ENCODE results near the gene SPDEF.

SPDEF gene

DNA sequence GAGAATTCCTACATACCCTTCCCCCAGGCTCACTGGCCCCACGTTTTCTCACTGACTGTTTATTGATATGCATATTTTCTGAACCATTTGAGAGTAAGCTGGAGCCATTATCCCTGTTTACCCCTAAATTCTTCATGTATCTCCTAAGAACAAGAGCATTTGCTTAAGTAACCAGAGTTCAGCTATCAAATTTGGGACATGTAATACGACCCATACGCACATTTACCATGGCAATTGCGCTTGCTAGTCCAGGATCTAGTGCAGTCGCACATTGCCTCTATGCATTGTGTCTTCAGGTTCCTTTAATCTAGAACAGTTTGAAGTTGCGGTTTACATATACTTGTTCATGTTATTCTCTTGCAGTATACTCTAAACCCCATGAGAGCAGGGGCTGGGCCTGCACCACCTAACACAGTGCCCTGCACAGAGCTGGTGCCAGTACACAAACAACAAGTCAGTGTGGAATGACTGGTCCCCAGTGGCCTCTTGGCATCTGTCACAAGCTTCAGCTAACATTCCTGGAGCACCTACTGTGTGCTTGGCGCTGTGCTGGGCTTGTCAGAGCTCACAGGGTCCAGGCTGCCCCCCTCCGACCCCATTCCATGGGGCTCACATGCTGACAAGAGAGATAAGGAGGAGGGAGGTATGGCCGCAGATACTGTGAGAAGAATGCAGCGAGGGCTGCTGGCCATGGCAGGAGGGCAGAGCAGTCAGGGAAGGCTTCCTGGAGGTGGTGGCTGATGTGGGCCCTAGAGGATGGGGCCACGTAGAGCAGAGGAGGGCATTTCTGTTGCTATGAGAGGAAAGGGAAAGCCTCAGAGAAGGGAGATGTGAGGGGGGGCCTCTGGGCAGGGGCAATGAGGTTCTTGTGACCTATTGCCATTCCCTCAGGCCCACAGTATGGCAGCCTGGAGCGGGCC is 28.1 kb downstream of the SPDEF start:
- no peak for DNase-seq (ENCODE audit: low spot score)

DNA sequence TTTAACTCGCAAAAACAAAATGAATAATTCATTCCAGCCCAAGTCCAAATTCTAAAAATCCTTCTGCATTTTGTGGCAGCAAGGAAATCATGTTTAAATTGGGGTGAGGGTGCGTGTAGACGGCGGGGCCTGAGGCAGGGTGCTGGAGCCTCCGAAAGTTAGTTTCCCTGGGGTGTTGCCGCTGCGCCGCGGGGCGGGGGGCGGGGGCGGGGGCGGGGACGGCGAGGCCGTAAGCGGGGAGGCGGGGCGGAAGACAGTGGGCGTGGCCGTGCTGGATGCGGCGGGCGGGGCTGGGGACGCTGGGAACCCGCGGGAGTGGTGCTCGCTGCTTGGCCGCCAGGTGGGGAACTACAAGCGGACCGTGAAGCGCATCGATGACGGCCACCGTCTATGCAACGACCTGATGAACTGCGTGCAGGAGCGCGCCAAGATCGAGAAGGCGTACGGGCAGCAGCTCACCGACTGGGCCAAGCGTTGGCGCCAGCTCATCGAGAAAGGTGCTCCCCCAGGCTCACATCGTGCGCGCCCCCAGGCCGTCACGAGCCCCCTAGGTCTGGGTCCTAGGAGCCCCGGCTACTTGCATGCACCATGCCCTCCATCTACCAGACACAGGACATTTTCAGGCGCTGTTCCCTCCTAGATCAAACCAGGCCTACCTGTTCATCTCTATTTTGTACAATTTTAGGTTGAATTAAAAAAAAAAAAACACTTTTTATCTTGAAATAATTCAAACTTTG is 29.0 kb downstream of the SPDEF start:
- peak; percentile 96 for DNase-seq (ENCODE audit: low spot score)

DNA sequence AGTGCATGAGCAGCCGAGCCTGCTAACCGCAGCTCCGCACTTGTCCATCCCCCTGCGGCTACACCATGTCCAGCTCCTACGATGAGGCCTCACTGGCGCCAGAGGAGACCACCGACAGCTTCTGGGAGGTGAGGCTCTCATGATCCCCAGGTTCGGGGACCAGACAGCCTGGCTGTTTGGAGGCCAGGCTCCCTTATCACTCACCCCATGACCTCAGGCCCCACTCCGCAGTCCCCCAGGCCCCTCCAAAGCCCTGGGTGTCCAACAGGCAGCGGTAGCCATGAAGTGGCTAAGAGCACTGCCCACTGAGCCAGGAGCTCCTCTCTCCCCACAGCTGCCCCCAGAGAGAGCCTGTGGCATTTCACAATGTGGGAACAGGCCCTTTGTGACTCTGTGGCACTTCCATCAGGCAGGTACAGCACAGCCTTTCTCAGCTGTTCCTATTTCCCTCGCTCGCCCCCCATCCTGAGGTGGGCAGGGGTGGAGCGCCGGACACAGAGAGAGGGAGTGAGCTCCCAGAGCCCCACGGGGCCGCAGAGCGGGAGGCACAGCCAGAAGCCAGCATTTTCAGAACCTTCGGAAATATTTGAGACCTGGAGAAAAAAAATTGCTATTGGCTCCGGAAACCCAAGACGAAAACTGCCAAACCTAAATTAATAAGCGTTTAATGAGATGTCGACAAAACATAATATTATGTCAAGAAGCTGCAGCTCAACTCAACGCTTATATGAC is 29.7 kb downstream of the SPDEF start:
- DNase-seq (ENCODE audit: low spot score), result no peak

DNA sequence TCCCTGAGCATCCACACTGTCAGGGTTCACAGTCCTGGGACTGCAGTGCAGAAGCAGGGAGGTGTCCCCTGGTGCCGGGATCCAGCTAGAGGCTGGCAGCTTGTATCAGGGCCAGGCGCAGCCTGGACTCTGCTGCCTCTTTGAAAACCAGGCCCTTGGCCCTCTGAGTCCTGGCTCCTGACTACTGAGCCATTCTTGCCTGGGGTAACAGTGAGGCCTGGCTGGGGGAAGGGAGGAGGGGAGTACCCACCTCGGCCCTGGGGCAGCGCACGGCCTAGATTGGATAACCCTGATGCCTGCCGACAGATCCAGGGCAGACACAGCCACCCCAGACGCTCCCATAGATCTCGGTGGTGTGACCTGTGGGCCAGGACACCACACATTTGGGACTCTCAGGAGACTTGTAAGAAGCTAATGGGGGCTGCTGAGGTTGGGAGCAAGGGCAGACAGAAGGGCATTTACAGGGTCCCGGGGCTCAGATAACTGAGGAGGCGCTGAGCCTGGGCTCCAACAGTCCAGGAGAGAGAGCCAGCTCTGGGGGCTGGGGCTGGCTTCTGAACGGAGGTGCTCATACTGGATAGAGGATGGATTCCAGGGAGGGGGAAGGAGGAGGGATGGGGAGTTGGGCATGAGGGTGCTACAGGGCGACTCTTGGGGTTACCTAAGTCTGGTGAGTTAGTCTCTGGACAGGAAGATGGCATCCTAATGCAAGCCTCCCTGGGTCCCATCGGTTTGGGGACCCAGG is 30.5 kb downstream of the SPDEF start:
- no peak for DNase-seq (ENCODE audit: low spot score)

DNA sequence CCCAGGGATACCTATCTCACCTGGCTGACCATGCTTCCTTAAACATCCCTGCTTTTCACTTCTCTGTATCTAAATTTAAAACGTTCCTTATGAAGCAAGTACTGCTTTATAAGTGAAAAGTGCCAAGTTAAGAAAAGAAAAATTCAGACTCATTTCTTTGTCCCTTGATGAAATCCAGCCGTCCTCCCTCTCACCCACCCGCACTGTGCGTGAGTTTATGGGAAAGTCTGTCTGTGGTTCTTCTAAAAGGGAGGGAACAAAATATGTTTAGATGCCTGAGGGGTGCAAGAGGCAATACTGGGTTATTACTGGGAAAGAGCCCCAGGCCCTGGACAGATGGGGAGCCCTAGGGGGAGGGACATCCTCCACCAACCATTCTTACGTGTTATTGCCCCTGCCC is 31.2 kb downstream of the SPDEF start:
- no peak for DNase-seq (ENCODE audit: low spot score)

DNA sequence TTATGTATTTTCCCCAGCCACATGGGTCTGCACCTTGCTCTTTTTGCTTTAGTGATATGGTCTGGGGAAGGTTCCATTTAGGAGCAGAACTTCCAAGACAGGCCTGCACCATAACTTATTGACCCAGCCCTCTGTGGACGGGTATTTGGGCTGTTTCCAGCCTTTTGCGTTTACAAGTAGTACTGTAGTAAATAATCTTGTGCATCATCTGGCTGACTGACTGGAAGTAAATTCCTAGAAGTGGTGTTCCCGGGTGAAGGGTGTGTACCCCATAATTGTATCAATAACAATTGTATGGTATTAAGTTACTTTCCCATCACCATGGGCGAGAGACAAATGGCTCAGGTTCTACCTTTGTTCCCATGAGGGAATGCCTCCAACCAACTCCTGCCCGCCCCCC is 31.6 kb downstream of the SPDEF start:
- DNase-seq (ENCODE audit: low spot score), result no peak

DNA sequence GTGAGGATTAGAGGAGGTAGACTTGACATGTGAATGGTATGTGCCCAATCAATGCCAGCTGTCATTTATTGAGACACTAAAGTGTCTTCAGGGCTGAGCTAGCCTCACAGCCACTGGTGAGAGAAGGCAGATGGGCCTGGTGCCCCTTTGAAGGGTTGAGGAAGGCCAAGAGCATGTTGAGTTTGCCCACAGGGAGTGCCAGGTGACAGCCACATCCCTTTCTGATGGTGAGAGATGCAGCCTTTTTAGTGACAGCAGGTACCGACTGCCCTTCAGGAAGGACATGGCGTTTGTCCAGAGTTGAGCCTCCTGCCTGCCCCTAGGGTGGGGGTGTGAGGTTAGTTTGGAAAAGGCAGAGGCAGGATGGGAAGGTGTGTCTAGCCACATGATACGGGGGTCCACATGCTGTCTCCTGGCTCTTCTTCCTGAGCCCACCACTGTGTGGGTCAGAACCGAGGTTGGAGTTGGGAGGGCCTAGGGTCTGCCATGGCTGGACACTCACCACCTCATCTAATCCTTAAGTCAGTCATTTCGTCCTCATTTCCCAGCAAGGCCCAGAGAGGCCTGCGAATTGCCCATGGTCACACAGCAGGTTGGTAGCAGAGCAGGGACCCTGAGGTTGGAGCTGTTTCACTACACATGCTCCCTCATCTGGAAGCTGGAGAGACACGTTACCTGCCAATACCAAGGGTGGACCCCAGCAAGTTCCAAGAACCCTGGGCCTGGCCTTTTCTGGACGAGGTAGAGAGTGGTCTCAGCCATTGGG is 32.5 kb downstream of the SPDEF start:
- no peak for DNase-seq (ENCODE audit: low spot score)

DNA sequence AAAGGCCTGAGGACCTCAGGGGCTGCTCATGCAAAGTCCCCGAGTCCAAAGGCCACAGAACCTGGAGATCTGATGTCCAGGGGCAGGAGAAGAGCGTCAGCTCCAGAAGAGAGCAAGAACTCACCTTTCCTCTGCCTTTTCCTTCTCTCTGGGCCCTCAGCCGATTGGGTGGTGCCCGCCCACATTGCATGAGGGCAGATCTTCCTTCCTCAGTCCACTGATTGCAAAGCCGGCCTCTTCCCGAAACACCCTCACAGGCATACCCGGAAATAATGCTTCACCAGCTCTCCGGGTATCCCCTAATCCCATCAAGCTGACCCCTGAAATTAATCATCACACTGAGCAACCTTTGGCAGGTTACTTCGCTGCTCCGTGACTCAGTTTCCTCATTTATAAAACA is 33.4 kb downstream of the SPDEF start:
- DNase-seq (ENCODE audit: low spot score), result no peak

DNA sequence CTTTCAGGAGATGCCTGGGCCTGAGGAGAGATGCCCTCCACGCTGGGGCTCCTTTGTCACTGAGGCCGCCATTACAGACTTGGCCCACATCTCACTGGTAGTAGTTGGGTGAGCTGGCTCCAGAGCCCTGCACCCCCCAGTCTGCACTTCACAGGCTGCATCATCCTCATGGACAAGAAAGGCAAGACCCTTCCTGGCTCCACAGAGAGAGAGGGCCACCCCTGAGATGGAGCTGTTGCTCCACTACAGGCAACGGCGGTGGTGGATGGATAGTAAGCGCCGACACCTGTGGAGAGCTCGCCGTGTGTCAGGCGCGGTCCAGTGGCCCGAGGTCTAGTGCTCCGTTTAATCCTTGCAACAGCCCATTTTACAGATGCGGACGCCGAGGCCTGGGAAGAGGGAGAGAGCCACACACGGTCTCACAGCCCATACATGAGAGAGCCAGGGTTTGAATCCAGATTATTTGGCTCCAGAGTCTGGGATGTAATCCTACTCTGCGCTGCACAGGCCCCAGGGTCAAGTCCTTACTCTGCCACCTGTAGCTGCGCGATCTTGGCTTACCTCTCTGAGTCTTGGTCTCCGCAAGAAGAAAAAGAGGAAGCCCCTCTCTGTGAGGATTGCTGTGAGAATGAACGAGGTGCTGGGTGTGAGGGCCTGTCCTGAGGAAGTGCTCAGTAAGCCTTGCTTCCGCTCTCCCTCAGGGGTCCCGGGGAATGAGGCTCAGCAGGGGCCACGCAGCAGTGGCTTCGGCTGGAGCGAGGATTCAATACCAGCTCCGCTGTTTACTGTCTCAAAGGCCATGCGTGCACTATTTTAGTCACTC is 34.5 kb downstream of the SPDEF start:
- no peak for DNase-seq (ENCODE audit: low spot score)

DNA sequence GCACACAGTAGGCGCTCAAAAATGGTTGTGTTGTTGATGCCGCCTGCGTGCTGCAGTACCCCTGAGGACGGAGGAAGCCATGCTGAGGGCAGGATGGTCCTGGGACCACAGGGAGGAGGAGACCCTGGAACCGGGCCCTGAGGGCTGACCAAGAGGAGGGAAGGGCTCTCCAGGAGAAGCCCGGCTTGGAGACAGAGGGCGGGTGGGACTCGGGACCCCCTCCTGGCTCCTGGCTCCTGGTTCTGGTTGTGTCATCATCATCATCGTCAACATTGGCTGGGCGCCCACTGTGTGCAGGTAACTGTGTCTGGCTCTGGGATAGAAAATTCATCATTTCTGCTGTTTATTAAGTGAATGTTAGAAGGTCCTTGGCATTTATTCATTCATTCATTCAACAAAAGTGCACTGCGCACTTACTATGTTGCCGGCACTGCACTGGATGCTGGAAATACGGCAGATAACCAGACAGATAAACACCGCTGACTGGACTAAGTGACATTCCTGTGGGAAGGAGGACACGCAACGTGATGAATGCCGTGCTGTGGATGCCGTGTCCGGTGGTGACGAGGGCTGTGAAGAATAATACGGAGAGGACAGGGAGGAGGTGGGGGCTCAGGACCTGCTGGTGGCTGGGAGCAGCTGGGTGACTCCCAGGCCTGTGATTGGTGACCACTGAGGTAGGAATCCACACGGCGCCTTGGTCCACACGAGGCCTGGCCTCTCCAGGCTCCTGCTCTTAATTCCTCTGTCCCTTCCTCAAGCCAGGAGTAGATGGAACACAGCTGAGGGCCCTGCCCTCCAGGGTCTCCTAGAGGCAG is 35.3 kb downstream of the SPDEF start:
- no peak for DNase-seq (ENCODE audit: low spot score)

DNA sequence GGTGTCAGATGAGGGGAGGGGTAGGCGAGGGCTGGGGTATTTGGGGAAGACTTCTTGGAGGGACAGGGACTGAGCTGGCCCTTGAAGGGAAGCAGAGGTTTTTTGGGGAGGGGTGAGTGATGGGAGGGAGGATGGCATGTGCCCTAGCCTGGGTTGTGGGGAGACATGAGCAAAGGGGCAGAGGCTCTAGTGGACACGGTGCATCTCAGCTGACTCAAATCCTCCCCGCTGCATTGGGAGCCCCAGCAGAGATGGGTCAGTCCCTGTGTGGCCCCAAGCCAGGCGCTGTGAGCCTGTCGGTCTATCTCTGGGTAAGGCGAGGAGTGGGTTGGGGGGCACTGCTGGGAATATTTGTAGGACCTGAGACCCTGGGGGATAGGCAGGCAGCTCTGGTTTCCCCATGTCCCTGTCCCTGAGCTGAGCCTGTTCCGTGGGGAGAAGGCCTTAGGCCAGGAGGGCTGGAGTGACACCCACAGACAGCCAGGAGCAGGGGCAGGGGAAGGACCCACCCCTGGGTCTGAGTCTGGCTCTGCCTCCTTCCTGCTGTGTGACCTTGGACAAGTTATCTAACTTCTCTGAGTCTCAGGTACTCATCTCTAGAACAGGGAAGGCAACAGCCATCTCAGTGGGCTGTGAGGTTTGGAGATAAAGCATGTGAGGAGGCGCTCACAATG is 36.0 kb downstream of the SPDEF start:
- no peak for DNase-seq (ENCODE audit: low spot score)

DNA sequence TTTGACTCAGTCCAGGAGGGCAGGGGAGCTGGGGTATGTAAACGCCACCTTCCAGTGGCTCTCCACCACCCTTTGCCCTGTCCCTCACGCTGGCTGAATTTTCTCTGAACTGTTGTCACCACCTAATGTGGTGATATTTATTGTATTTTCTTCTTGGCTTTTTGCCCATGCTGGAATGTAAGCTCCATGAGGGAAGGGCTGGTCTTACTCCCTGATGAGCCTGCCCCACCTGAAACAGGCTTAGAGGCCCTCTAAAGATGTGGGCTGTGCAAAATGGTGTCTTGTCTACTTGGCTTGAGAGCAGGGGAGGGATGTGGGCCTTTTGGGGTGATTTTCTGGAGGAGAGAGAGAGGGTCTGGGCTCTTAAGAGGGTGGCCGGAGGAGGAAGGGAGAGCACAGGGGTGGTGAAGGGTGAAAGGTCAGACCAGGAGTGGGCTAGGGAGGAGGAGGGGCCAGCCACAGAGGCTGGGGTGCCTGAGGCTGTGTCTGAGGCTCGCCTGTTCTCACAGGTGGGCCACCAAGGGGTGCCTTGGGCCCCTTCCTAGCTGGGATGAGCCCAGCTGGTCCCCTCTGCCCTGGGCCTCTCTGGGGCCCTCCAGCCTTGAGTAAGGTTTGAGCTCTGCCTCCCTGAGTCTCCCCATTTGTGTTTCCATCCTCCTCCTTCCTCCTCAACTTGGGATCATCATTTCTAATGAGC is 37.3 kb downstream of the SPDEF start:
- DNase-seq (ENCODE audit: low spot score), result no peak

DNA sequence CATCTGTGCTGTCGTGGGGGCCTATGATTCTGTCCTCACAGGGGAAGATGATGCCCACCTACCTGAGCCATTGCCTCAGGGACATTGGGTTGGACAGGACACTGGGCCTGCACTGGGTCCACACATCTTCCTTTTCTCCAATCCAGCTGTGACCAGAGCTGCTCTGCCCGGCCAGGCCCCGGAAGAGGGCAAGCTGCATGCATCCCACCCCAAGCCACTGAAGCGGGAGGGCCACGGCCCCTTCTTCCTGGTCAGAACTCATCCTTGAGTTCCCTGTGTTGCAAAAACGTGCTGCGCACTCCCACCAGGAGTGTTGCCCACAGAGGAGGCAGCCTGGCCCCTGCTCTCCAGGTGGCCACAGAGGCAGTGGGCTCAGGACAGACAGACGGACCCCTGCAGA is 38.2 kb downstream of the SPDEF start:
- no peak for DNase-seq (ENCODE audit: low spot score)

DNA sequence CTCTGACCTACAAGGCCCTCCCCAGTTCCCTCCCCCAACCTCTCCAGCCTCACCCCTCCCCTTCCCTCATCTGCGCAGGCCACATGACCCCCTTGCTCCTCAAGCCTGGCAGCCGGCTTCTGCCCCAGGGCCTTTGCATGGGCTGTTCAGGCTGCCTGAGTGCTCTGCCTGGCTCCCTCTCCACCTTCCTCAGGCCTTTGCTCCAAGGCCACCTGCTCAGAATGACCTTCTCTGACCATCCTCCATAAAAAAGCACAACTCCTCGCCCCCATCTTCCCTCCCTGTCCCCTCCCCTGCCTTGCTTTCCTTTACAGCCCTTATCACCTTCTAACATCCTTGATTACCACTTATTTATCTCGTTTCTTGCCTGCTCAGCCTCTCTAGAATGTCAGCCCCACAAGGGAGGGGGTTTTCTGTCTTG is 38.7 kb downstream of the SPDEF start:
- DNase-seq (ENCODE audit: low spot score), result no peak

DNA sequence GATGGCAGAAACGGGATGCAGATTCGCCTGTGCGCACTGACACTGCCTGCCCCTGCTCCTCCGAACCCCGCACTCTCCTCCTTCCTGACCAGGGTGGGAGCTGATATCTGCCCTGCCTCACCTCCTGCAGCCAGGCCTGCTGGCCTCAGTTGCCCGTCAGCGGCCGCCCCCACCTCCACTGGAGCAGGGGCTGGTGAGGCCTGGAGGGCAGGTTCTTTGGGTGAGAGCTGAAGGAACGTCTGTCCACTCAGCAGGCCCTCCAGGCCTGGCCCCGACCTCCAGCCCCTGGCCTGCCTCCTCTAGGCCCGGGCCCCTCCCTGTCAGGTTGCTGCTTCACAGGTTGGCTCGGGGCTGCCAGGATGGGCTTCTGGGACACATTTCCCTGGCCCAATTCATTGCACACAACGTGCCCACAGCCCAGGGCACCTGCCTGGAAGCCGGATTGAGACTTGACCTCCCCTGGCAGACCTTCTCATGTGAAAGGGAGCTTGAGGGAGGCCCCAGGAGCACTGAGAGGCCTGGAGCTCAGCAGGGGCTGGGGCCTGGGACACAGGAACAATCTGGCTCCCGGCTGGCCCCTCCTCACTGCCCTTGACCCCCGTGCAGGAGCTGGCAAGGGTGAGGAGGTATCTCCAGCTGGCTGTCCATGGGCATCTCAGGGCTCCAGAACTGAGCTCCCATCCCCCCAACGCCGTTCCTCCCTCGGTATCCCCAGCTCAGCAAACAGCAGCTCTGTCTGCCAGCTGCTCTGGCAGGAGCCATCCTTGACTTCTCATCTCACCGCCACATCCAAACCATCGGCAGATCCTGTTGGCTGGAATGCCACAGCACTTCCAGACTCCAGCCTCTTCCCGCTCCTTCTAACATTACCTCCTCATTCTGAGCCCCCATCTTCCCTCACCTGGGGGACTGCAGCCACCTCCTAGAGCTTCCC is 39.5 kb downstream of the SPDEF start:
- no peak for DNase-seq (ENCODE audit: low spot score)

DNA sequence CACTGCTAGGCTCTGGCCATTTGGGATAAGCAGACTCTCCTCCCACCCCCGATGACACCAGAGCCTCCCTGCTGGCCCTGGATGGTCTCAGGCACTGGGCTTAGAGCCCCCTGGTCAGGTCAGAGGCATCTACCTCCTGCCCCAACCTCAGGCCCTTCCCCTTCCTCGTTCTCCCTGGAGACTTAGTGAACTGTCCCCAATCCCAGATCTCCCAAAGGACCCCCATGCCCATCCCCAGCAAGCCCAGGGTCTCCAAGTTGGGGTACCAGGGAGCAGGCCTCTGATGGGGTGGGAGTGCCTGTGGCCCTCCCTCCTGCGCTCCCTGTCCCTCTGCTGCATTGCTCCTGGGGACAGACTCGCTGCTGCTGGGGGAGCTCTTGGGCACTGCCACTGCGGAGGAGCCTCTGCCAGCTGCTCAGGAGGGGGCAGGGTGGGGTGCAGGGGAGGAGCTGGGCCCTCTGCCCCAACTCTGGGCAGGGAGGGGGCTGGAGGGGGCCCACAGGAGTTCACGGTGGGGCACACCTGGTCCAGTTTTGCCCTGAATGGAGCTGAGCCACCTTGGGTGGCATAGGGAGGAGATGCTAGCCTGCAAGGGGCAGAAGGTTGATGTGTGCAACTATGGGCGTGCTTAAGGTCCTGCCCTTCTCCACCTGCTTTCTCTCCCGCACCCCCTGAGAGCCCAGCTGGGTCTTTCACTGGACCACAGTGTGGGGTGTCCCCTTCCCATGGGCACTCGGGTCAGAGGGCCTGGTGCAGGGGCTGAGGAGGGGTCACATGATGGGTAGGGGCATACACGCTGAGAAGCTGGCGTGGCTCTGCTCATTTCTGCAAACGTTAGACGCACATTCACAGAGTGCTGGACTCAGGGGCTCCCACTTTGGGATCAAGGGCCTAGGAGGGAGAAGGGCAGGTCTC is 40.4 kb downstream of the SPDEF start:
- DNase-seq (ENCODE audit: low spot score), result no peak
